Measurements from ENCODE around the gene GPAM.
A peak's percentile ranks its signal among the peaks of the same experiment; 100 is the strongest.
"Not testable (repeated sequence)": the region's sequence is repeated elsewhere in the genome, so short reads cannot be mapped to it uniquely, and the experiment has no call there.

GPAM gene

GRCh38 chr10:112131996-112132395 lies 51.6 kb downstream of the GPAM start:
- no peak for DNase-seq (ENCODE audit: low spot score)

DNA sequence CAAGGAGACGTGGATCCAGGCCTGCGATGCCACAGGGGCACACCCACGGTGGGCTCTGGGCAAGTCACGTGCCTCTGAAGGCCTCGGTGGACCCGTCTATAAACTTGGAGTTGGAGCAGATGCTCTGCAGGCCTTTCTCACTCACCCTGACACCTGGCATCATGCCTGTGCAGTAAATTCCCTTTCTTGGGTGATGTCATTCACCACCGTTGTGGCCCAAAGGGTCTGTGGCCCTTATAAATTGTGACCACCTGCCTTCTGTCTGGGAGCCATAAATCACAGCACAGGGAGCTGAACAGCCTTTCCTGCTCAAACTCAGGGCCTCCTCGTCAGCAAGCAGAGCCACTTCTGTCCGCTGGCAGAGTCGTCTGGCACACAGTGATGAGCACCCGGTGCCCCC lies 52.2 kb downstream of the GPAM start:
- no peak for DNase-seq (ENCODE audit: low spot score)

DNA sequence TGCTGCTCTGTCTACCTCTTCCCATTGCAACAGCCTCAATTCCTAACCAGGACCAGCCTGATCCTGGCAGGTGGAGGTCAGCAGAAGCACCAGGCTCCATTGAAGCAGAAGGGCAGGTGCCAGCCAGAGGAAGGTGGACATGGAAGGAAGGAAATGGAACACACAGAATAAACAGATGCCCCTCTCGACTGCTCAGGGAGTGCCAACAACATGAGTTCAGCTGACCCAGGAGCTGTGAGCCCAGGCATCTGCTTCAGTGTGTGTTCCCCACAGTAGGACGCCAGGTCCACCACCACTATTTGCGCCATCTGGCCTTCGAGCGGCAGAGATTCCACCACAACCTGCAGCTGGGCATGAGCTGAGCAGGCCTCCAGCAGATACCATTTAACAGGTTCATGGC lies 56.7 kb downstream of the GPAM start:
- DNase-seq (ENCODE audit: low spot score), result no peak

- no peak for DNase-seq (ENCODE audit: low spot score)
These were observed 57.4 kb downstream of the GPAM start for GRCh38 chr10:112126172-112126571.

- DNase-seq (ENCODE audit: low spot score), result no peak
These were observed 58.7 kb downstream of the GPAM start for GRCh38 chr10:112124866-112125265.

GRCh38 chr10:112122827-112123226 lies 60.7 kb downstream of the GPAM start:
- DNase-seq (ENCODE audit: low spot score), result no peak

DNA sequence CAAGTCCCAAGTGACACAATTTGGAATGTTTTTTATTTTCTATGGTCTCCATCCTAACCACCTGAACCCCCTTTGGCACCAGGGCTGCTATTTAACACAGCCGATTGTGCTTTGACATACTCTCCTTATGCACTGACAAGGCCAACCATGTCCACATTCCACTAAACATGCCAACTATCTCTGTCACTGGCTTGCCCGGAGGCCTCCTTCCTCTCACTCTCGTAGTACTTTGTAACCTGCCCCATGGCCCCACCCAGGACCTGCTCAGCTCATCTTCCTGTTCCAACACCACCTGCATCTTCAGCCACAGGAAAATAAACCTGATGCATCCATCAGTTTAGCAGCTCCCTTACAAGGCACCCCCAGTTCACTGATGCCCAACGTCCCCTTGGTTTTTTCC lies 63.1 kb downstream of the GPAM start:
- DNase-seq (ENCODE audit: low spot score), result no peak

DNA sequence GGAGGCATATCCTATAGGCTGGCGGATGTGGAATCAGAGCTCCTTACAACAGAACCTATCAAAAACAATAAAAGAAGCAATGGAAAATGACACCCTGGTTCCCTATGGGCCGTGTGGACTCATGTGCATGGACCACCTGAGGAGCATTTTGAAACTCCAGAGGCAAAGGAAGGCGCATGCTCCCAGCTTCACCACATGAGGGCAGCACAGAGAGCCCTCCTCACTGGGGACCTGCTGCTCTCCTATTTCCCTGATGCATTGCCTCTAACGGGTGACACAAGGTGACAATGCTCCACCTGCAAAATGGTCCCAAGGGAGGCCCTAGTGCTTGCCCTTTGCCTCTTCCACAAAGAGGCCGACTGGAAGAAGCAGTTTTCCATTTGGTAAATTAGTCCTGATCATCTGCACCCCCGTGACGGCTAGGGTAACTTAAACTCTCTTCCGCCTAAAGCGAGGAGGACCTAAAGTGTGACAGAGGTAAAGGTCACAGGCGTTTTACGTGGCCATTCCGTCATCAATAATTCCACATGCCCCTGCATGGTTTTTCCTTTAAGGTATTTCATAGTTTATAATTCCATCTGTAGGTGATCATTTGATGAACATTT lies 67.7 kb downstream of the GPAM start:
- DNase-seq (ENCODE audit: low spot score), result peak; percentile 48

DNA sequence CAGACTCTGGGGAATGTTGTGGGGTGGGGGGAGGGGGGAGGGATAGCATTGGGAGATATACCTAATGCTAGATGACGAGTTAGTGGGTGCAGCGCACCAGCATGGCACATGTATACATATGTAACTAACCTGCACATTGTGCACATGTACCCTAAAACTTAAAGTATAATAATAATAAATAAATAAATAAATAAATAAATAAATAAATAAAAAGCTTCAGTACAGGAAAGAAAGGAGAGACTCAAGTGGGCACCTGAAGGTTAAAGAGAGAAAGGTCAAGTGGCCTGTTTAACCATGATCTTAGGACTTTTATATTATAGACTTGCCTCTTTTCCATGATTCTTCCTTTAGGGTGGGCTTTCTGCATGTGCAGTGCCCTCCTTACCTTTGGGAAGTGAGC lies 73.8 kb downstream of the GPAM start:
- not testable (repeated sequence) for DNase-seq (ENCODE audit: low spot score)

Measured in hepatic stellate cell (primary cell).